ENCODE results near the gene RERE.

The RERE gene

DNA sequence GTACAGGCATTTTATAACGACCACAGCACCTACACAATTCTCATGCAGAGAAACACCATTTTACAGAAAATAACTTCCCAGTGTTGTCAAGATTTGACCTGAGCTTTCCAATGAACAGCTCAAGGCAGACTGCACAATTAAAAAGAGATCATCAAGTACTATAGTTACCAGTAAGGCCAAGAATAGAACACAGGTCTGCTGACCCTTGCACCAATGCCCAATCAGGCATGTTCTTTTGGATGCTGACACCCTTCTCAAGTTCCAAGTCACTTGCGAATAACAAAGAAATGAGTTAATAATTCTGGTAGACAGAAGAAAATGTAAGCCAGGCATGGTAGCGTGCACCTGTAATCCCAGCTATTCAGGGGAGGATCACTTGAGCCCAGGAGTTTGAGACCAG lies 397.6 kb downstream of the RERE start:
- no peak overlapping the region for H3K4me3 ChIP-seq (ENCODE audit: low read depth, low read length)
- TF ChIP-seq, protein P1, sequence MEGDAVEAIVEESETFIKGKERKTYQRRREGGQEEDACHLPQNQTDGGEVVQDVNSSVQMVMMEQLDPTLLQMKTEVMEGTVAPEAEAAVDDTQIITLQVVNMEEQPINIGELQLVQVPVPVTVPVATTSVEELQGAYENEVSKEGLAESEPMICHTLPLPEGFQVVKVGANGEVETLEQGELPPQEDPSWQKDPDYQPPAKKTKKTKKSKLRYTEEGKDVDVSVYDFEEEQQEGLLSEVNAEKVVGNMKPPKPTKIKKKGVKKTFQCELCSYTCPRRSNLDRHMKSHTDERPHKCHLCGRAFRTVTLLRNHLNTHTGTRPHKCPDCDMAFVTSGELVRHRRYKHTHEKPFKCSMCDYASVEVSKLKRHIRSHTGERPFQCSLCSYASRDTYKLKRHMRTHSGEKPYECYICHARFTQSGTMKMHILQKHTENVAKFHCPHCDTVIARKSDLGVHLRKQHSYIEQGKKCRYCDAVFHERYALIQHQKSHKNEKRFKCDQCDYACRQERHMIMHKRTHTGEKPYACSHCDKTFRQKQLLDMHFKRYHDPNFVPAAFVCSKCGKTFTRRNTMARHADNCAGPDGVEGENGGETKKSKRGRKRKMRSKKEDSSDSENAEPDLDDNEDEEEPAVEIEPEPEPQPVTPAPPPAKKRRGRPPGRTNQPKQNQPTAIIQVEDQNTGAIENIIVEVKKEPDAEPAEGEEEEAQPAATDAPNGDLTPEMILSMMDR (IDR thresholded peaks at IDR 0.05; ENCODE audit: insufficient read depth, low read depth, low read length, missing control alignments), result no peak
- no peak for DNase-seq (ENCODE audit: low read depth)

DNA sequence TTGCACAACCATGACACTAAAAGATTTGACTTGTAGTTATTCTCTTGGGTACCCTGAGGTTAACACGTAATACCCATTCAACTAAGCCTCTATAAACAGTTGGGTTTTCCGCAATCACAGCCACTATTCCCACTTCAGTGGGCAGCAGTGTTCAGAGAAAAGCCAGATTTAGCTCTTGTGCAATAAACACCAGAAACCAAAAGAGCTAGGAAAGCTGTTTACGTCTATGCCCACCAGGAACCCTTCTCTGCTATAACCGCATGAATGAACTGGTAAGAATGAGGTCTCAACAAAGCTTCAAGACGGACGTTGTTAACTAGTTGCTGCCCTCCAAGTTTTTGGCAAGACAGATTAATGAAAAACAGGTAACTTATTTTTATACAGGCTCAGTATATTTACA lies 398.3 kb downstream of the RERE start:
- H3K4me3 ChIP-seq (ENCODE audit: low read depth, low read length), result no peak overlapping the region
- TF ChIP-seq, protein P1 (IDR thresholded peaks at IDR 0.05; ENCODE audit: insufficient read depth, low read depth, low read length, missing control alignments), result no peak
- no peak for DNase-seq (ENCODE audit: low read depth)

DNA sequence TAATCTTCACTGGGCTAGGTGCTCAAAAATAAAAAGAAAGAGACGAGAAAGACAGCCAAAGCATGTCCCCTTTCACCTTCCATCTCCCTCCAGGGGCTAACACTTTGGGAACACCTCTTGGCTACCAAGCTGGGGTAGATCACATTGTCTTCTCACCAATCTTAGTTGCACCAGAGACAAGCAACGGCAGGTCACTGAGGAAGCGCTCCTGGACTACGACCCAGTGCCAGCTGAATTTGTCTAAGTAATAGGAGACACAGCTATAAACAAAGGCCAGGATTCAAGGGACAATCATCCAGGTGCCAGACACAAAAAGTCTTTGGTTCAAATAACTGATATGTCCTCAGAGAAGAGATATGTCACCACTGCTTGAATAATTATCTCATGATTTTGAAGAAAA lies 399.1 kb downstream of the RERE start:
- no peak overlapping the region for H3K4me3 ChIP-seq (ENCODE audit: low read depth, low read length)
- TF ChIP-seq, protein P1 (IDR thresholded peaks at IDR 0.05; ENCODE audit: insufficient read depth, low read depth, low read length, missing control alignments), result no peak
- no peak for DNase-seq (ENCODE audit: low read depth)

DNA sequence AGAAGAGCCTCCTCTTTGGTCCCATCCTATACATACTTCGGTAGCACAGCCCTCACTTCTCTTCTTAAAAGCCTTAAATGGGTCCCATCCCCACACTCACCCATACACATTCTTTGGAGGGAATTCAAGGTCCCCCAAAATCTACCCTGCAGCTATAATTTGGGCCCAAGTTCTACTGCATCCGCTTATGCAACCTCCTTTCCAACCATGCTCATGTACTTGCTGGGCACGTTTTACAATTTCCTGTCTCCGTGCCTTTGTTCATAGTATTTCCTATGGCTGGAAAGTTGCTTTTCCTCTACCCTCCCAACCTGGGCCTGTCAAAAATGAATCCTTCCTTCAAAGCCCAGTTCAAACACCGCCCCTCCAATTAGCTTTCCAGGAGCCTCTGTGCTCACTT lies 399.8 kb downstream of the RERE start:
- H3K4me3 ChIP-seq (ENCODE audit: low read depth, low read length), result no peak overlapping the region
- DNase-seq (ENCODE audit: low read depth), result no peak
- TF ChIP-seq, protein P1 (IDR thresholded peaks at IDR 0.05; ENCODE audit: insufficient read depth, low read depth, low read length, missing control alignments), result no peak

DNA sequence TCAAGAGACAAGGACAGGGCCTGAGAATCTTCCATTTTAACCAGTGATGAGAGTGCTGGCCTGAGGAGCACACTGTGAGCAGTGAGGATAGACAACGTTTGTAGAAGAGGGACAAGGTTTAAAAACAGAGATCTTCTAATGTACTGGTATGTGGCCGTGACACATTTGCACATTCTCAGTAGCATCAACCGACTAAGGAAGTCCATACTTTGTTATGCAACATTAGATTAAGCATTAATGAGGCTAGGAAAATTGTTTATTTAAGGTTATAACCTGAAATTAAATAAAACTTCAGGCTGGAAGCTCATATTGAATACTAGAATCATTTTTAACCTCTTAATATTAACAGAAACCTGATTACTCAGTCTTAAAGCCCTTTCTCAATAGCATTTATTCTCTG lies 400.6 kb downstream of the RERE start:
- DNase-seq (ENCODE audit: low read depth), result no peak
- no peak overlapping the region for H3K4me3 ChIP-seq (ENCODE audit: low read depth, low read length)
- TF ChIP-seq, protein P1 (IDR thresholded peaks at IDR 0.05; ENCODE audit: insufficient read depth, low read depth, low read length, missing control alignments), result no peak

DNA sequence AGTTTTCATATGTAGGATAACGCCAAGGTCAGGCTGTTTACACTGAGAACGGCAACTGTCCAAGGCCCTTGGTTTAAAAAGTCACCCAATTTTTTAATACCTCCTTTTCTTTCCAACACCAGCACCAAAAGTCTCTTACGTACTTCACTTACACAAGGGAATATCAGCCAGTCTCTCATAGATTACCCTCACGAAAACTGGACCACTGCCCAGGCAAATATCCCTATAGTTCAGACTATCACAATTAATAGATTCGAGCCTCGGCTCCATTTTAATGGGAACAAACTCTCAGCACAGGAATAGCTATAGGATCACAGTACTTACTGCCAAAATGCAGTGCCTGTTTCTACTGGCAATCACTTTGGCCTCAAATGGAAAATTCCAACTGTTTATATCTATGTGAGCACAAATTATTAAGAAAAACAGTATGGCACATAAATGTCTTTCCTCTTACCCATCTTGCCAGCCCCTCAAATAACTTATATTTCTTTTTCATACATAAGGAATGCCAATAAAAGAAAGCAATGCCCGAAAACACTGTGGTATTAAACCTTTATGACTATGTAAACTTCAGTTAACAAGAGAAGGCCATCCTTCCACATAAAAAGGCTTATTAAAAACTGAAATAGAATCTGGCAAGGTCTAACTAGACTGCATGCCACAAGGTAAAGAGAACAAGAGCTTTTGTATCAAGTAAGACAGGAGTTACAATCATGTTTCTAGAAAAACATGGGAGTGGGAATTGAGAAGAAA lies 401.7 kb downstream of the RERE start:
- DNase-seq (ENCODE audit: low read depth), result no peak
- TF ChIP-seq, protein P1 (IDR thresholded peaks at IDR 0.05; ENCODE audit: insufficient read depth, low read depth, low read length, missing control alignments), result no peak
- no peak overlapping the region for H3K4me3 ChIP-seq (ENCODE audit: low read depth, low read length)
